GM19463 (cell line): Measurements from ENCODE around the gene MRPL10.
A peak's percentile ranks its signal among the peaks of the same experiment; 100 is the strongest.

Experiments used
- ATAC-seq: cut with Tn5 transposase; IDR thresholded peaks from one replicate; pipeline ENCODE4 v1.9.1; 2021; ENCODE audit warnings: mild to moderate bottlenecking, moderate library complexity; ENCODE audit not compliant: unreplicated experiment

MRPL10 gene

GRCh38 chr17:47831003-47831933 lies at the start of gene MRPL10, which contains the start of gene LRRC46:
MRPL10 (minus strand) TSS chr17:47831541; CDS start chr17:47831511, 30 bp downstream.
LRRC46 (plus strand) TSS chr17:47831670; CDS start chr17:47831990, 320 bp downstream.
- ATAC-seq: peak; percentile 93

- ATAC-seq: no peak
These were observed 48.6 kb upstream of the MRPL10 start for GRCh38 chr17:47879776-47880454.

- no peak for ATAC-seq
These were observed 47.8 kb upstream of the MRPL10 start for GRCh38 chr17:47879028-47879585.

- no peak for ATAC-seq
These were observed 47.1 kb upstream of the MRPL10 start for GRCh38 chr17:47878203-47879027.

- no peak for ATAC-seq
These were observed 46.2 kb upstream of the MRPL10 start for GRCh38 chr17:47877368-47878034.

- no peak for ATAC-seq
These were observed 44.0 kb upstream of the MRPL10 start for GRCh38 chr17:47875011-47875985.

- ATAC-seq: no peak
These were observed 42.1 kb upstream of the MRPL10 start for GRCh38 chr17:47873200-47874090.

- no peak for ATAC-seq
These were observed 41.4 kb upstream of the MRPL10 start for GRCh38 chr17:47872651-47873161.

GRCh38 chr17:47872019-47872650 lies 40.8 kb upstream of the MRPL10 start:
- no peak for ATAC-seq

GRCh38 chr17:47871048-47871447 lies 39.7 kb upstream of the MRPL10 start:
- ATAC-seq: no peak

- no peak for ATAC-seq
These were observed 38.7 kb upstream of the MRPL10 start for GRCh38 chr17:47870056-47870455.

- ATAC-seq: no peak
These were observed 37.8 kb upstream of the MRPL10 start for GRCh38 chr17:47869114-47869513.

- ATAC-seq: no peak
These were observed 36.6 kb upstream of the MRPL10 start for GRCh38 chr17:47867813-47868533.

- ATAC-seq: no peak
These were observed 35.6 kb upstream of the MRPL10 start for GRCh38 chr17:47866941-47867340.

- no peak for ATAC-seq
These were observed 33.5 kb upstream of the MRPL10 start for GRCh38 chr17:47864791-47865216.

GRCh38 chr17:47862621-47863440 lies 31.5 kb upstream of the MRPL10 start:
- no peak for ATAC-seq
